ENCODE results near the gene DNAJC3. TPM values are rescaled to one million over a fixed set of nuclear protein-coding genes. Genes with fewer than 3 reads are reported as not detected.
"Not testable (repeated sequence)": the region's sequence is repeated elsewhere in the genome, so short reads cannot be mapped to it uniquely, and the experiment has no call there.

Gene DNAJC3
- polyA plus RNA-seq, 3 donors = 41.3 to 44.2 (median 42.9) TPM

GRCh38 chr13:95712846-95713245, 35.9 kb downstream of the DNAJC3 start:
- DNase-seq (ENCODE audit: low read depth in 3 of 3, low spot score in 2 of 3) = not testable (repeated sequence)

DNA sequence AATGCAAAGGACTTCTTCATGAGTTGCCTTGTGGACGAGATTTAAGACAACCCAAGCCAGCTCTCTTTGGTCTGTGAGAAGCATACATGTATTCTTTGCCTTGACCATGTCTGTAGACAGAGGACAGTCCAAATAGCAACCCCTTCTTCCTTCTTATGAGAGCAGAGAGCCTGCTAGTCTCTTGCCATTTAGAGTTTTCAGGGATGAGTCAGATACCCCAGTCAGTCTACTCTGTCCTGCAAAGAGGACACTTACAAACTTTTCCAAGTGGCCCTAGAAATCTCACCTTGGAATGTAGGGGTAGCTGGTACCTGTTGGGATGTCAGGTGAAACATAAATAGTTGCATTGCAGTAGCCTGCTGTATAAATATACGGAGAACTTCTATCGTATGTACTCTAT, 36.7 kb downstream of the DNAJC3 start:
- no peak for DNase-seq (ENCODE audit: low read depth in 3 of 3, low spot score in 2 of 3)

DNA sequence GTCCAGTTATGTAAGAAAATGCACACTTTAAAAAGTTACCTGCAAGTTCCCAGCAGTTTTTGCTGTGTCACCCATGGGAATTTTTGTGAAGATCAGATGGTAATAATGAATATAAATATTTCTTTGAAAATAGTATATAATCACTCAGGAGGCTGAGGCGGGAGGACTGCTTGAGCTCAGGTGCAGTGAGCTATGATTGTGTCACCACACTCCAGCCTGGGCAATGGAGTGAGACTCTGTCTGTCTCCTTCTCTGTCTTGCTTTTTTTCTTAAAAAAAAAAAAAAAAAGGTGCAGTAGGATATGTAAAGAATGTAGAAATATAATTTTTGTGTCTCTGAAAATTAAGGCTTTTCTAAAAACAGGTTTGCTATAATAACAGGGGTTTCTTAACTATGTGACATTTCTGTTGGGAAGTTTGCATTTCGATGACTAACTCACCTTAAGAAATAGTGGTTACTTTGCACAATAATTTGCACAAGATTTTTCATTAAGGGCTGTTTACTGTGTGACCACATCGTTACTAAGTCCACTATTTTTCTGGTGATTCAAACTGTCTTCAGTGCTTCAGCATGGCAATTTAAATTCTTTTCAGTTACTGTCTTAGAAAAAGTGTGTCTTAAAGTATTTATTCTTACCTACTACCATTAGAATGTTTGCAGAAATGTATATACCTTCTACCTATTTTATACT, 37.3 kb downstream of the DNAJC3 start:
- DNase-seq (ENCODE audit: low read depth in 3 of 3, low spot score in 2 of 3) = no peak

DNA sequence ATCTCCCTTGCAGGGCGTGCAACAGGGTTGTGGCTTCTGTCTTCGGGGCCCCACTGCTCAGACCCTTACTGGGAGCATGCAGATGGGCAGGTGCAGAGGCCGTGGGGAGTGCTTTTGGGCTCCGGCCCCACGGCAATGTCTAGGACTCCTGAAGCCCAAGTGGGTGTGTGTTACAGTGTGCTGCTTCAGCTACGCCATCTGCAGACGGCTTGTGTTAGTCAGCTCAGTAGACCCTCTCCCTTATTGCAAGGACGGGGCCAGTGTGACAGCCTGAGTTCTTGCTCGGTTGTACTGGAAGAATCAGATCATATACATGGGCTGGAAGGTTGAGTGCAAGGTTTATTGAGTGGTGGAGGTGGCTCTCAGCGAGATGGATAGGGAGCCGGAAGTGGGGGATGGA, 39.3 kb downstream of the DNAJC3 start:
- no peak for DNase-seq (ENCODE audit: low read depth in 3 of 3, low spot score in 2 of 3)

GRCh38 chr13:95722241-95722640, 45.3 kb downstream of the DNAJC3 start:
- no peak for DNase-seq (ENCODE audit: low read depth in 3 of 3, low spot score in 2 of 3)

- no peak for DNase-seq (ENCODE audit: low read depth in 3 of 3, low spot score in 2 of 3)
Measured at GRCh38 chr13:95723438-95723837, 46.5 kb downstream of the DNAJC3 start.

GRCh38 chr13:95724252-95724651, 47.3 kb downstream of the DNAJC3 start:
- no peak for DNase-seq (ENCODE audit: low read depth in 3 of 3, low spot score in 2 of 3)

GRCh38 chr13:95726876-95727275, 49.9 kb downstream of the DNAJC3 start:
- DNase-seq (ENCODE audit: low read depth in 3 of 3, low spot score in 2 of 3) = no peak

GRCh38 chr13:95728957-95729356, 52.0 kb downstream of the DNAJC3 start:
- no peak for DNase-seq (ENCODE audit: low read depth in 3 of 3, low spot score in 2 of 3)

GRCh38 chr13:95734124-95734523, 57.2 kb downstream of the DNAJC3 start:
- DNase-seq (ENCODE audit: low read depth in 3 of 3, low spot score in 2 of 3) = no peak

- DNase-seq (ENCODE audit: low read depth in 3 of 3, low spot score in 2 of 3) = not testable (repeated sequence)
Measured at GRCh38 chr13:95740071-95740978, 63.4 kb downstream of the DNAJC3 start.

DNA sequence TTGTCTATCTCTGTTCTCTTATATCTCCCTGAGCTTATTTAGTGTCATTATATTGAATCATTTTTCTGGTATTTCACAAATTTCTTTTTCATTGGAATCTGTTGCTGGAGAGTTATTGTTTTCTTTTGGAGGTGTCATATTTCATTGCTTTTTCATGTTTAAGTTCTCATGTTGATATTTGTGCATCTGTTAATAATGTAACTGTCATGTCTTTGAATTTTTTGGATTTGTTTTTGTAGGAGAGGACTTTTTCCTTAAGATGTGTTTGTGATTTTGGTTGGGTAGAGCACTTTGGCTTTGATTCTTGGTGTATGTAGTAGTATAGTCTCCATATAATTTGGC, 64.0 kb downstream of the DNAJC3 start:
- no peak for DNase-seq (ENCODE audit: low read depth in 3 of 3, low spot score in 2 of 3)

- no peak for DNase-seq (ENCODE audit: low read depth in 3 of 3, low spot score in 2 of 3)
Measured at GRCh38 chr13:95741584-95742563, 64.9 kb downstream of the DNAJC3 start.

GRCh38 chr13:95743192-95743591, 66.3 kb downstream of the DNAJC3 start:
- DNase-seq (ENCODE audit: low read depth in 3 of 3, low spot score in 2 of 3) = no peak

DNA sequence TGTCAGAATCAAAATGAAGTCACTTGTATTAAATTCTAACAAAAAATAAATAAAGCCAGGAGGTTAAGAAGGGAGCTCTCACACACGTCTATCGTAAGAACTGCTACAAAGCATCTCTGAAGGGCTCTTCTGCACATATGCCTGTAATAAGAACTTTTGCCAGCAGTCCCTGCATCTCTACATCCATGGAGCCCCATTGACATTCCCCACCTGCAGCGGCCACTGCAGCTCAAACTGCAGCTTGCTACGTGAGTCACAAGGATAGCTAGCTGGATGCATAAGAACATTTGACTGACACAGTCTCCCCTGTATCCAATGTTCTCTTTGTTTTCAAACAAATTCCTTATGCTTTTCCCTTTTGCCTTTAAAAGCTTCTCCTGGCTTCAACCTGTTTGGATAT, 68.3 kb downstream of the DNAJC3 start:
- no peak for DNase-seq (ENCODE audit: low read depth in 3 of 3, low spot score in 2 of 3)

GRCh38 chr13:95745752-95746151, 68.8 kb downstream of the DNAJC3 start:
- DNase-seq (ENCODE audit: low read depth in 3 of 3, low spot score in 2 of 3) = no peak

DNA sequence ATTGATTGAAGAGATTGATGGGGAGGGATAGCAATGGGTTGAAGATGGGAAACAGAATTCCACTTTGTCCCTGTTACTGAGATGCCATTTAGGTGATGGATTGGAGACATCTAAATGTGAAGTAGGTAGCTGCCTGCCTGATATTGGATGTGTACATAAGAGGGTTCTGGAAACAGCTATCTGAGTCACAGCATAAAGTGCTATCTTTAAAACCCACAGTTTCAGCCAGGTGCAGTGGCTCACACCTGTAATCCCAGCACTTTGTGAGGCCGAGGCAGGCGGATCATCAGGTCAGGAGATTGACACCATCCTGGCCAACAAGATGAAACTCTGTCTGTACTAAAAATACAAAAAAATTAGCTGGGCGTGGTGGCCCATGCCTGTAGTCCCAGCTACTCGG, 72.6 kb downstream of the DNAJC3 start:
- no peak for DNase-seq (ENCODE audit: low read depth in 3 of 3, low spot score in 2 of 3)

DNA sequence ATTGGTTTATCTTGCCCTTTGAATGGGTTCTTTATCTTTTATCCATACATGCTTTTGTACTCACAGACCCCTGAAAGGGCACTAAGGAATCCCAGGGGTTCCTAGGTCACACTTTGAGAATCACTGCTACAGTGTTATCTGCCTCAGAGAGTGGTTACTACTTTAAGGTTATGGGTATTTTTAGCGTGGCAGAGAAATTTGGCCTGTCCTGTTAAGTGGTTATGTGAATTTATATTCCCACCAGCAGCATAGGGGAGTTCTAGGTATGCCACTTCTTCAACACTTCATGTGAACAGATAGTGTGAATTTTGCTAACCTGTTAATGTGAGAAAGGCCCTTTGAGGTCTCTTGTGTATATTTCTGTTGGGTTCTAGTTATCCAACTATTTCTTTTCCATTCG, 75.7 kb downstream of the DNAJC3 start:
- no peak for DNase-seq (ENCODE audit: low read depth in 3 of 3, low spot score in 2 of 3)

DNA sequence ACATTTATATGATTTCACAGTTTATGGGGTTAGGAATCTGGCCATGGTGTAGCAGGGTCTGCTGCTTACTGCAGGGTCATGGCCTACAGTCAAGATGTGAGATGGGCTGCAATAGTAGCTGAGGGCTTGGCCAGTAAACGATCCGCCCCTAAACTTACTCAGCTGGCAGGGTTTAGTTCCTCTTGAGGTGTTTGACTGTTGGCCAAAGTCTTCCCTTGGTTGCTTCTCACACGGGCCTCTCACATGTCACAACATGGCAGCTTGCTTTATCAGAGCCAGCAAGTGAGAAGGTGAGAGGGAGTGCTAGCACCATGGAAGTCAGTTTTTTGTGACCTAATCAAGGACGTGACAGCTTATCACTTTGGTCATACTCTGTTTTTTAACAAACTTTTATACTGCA, 77.1 kb downstream of the DNAJC3 start:
- no peak for DNase-seq (ENCODE audit: low read depth in 3 of 3, low spot score in 2 of 3)

- no peak for DNase-seq (ENCODE audit: low read depth in 3 of 3, low spot score in 2 of 3)
Measured at GRCh38 chr13:95756072-95756471, 79.1 kb downstream of the DNAJC3 start.

- not testable (repeated sequence) for DNase-seq (ENCODE audit: low read depth in 3 of 3, low spot score in 2 of 3)
Measured at GRCh38 chr13:95762626-95763025, 85.7 kb downstream of the DNAJC3 start.
